Measurements from ENCODE around the gene DMRTB1.

The DMRTB1 gene

GRCh38 chr1:53438427-53439336 is 20.5 kb upstream of the DMRTB1 start:
- no peak for DNase-seq

GRCh38 chr1:53439337-53440207 is 19.6 kb upstream of the DMRTB1 start:
- no peak for DNase-seq

DNA sequence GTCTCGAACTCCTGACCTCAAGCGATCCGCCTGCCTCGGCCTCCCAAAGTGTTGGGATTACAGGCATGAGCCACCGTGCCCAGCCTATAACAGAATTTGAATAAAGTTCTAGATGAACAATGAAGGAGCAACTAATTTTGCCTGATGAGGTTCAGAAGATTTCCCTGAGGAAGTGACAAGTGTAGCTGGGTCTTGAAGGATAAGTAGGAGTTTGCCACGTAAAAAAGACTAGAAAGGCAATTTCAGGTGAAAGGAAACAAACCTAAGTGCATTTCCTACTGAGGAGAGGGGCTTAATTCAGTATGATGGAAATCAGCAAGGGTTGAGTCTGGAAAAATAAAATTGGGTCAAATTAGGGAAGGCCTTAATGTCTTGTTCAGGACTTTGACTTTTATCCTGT is 18.6 kb upstream of the DMRTB1 start:
- no peak for DNase-seq

DNA sequence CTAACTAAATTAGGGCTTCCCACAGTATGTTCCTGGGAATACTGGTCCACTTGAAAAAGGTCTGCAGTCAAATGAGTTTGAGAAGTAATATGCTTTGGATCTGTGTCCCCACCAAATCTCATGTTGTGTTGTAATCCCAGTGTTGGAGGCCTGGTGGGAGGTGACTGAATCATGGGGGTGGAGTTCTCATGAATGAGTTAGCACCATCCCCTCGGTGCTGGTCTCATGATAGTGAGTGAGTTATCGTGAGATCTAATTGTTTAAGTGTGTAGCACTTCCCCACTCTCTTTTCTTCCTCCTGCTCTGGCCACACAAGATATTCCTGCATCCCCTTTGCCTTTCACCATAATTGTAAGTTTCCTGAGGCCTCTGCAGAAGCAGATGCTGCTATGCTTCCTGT is 16.9 kb upstream of the DMRTB1 start:
- no peak for DNase-seq

GRCh38 chr1:53446051-53446450 is 13.1 kb upstream of the DMRTB1 start:
- no peak for DNase-seq

DNA sequence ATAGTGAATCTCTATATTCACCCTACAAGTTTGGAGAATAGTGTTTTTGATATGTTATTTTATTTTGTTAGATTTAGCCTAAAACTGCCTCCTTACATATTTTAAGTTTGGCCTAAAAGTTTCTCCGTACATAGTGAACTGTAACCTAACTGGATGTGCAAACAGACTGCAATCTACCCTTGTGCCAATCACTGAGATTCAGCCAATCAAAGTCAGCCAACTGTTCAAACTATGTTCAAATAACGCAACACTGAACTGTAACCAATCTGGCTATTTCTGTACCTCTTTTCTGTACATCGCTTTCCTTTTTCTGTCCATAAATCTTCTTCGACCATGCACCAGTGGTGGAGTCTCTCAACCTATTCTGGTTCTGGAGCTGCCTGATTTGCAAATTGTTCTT is 11.8 kb upstream of the DMRTB1 start:
- DNase-seq, result no peak

DNA sequence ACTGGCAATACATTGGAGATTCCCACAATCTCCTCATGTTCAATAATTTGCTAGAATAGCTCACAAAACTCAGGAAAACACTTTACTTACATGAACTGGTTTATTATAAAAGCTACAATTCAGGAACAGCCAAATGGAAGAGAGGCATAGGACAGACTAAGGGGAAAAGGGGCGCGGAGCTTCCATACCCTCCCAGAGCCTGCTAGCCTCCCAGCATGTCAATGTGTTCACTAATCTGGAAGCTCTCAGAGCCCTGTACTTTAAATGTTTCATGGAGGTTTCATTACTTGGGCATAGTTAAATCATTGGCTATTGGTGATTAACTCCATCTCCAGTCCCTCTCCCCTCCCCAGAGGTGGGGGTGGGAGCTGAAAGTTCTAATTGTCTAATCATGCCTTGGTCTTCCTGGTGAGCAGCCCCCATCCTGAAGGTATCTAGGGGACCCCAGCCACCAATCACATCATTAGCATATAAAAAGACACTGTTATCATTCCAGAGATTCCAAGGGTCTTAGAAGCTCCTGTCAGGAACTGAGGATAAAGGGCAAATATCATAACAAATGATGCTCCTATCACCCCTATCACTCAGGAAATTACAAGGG is 10.9 kb upstream of the DMRTB1 start:
- no peak for DNase-seq

GRCh38 chr1:53449021-53449420 is 10.2 kb upstream of the DMRTB1 start:
- no peak for DNase-seq

DNA sequence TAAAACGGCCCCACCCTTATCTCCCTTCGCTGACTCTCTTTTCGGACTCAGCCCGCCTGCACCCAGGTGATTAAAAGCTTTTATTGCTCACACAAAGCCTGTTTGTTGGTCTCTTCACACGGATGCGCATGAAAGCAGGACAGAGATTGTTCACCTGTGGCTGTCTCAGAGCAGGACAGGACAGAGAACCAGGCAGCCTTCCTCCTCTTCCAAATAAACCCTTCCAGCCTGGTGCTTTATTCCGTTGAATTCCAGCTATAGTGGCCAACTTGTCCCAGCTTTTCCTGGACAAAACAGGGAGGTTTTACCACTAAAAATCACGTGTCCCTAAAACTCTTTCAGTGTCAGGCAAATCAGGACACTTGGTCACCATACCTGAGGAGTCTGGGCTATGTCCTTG is 9.5 kb upstream of the DMRTB1 start:
- DNase-seq, result no peak

DNA sequence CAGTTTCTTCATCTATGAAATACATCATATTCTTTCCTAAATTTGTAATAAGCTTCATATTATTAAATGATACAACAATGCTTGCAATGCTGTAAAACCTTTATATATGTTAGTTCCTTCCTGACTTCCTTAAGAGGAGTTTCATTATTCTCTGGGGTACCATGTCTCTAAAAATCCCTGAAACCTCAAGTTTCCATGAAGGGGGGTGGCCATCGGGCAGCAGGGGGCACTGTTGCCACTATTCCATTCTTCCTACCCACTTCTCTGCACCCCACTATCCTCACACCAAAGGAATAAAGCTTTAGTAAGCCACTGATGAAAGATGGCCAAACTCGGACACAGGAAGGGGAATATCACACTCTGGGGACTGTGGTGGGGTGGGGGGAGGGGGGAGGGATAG is 9.0 kb upstream of the DMRTB1 start:
- DNase-seq, result no peak

DNA sequence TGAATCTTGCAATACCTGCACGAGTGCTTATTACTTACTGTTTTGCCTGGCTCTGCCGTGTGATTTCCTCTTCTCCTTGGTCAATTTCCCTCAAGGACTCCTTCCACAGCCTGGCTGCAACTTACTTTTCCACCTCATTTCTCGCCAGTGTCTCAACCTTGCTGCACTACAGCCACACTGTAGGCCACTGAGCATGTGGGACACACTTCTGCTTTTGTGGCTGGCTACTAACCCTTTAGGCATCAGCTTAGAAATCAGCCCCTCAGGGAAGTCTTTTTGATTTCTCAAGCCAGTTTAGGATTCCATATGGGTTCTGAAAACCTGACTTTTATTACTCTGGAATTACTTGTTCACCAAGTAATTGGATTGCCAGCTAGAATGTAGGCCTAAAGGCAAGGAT is 5.2 kb upstream of the DMRTB1 start:
- no peak for DNase-seq

DNA sequence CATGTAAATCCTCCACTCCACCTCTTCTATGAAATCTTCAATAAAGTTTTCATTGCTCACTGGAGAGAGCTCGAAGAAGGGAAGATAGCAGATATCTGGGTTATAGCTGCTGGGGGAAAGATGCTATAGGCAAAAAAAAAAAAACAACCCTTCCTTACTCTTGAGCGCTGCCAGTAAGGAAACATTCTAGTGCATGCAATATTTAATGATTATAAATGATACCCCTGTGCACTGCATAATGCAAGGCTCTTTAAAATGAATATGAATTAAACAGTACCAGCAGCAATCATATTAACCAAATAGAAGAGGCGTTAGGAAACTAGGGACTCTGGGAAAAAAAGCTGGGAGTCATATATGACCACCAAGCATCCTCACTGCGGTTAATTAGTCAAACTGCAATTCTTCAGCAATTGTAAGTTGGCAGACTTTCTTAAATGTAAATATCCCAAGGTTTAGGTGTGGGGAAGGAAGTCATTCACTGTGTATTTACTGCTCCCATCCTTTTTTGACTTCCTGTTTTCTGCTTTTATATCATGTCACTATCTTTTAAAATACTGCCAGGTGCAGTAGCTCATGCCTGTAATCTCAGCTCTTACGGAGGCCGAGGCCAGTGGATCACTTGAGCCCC is 3.7 kb upstream of the DMRTB1 start:
- no peak for DNase-seq

DNA sequence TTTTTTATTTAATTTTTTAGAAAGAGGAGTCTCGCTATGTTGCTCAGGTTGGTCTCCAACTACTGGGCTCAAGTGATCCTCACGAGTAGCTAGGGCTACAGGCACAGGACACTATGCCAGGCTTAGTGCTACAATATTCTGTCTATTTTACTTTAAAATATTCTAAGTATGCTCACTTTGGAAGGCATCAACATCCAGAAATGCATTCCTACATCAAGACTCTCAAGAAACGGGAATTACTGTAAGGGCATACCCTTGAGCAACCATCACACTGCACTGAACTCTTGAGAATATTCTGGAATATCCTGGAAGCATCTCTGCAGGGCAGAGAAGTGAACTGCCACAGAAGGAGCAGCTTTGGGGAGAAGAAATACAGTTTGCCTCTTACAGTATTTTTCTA is 565 bp upstream of the DMRTB1 start:
- no peak for DNase-seq

DNA sequence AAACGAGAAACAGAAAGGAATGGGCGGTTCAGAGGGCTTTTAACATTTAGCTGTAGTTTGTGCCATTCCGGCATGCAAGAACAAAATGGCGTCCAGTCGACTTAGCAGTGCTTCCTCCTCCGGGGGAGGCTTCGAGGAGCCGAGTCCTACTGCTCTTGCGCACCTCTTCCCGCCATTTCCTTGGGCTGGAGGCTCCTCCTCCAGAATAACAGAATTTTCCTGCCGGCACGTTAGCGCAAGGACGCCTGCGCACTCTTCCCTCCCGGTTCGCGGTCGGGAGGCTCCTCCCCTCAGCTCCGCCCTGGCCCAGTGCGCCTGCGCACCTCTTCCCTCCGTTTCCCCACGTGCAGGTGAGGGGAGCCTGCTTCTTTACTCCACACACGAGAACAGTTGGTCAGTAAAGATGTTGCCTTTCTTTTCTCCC is 1.0 kb downstream of the DMRTB1 start:
- DNase-seq, result no peak

GRCh38 chr1:53460666-53461322 is 1.6 kb downstream of the DMRTB1 start:
- DNase-seq, result no peak

DNA sequence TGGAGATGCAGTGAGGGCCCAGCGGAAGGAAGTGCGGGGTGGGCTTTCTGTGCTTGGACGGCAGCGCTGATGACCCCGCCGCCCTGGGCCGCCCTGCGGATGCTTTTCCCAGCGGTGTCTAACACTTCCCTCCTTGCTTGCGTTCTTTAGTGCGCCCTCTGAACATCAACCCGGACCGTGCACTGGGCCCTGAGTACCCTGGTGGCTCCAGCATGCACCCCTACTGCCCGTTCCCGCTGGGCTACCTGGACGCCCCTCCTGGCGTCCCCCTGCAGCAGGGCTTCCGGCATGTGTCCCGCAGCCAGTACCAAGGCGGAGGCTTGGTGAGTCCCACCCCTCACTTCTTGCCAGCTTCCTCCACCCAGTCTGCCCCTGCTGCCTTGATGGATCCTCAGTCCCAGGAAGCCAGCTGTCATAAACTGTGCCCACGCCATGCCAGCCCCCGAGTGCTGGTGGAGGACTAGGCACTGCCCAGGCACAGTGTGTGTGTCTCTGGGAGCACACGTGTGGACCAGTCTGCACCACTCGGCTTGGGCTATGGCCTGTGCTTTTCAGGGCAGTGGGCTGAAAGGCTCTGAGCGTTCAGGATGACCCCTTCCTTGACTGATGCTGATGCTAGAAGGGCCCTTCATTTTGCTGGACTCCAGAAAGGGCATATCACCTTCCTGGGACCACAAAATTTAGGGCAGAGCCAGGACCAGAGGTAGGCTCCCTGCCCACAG is 2.3 kb downstream of the DMRTB1 start:
- no peak for DNase-seq

GRCh38 chr1:53462193-53462592 is 3.0 kb downstream of the DMRTB1 start:
- no peak for DNase-seq

- DNase-seq, result no peak
Observed at GRCh38 chr1:53462769-53463501, 3.7 kb downstream of the DMRTB1 start.

- DNase-seq, result no peak
Observed at GRCh38 chr1:53463961-53464899, 5.0 kb downstream of the DMRTB1 start.
